Measurements from ENCODE around the gene P2RX7. TPM values are rescaled to one million over a fixed set of nuclear protein-coding genes. Genes with fewer than 3 reads are reported as not detected.

Gene P2RX7
- total and polyA plus RNA-seq, 2 experiments from 2014 or later = 0.90 to 1.7 TPM

DNA sequence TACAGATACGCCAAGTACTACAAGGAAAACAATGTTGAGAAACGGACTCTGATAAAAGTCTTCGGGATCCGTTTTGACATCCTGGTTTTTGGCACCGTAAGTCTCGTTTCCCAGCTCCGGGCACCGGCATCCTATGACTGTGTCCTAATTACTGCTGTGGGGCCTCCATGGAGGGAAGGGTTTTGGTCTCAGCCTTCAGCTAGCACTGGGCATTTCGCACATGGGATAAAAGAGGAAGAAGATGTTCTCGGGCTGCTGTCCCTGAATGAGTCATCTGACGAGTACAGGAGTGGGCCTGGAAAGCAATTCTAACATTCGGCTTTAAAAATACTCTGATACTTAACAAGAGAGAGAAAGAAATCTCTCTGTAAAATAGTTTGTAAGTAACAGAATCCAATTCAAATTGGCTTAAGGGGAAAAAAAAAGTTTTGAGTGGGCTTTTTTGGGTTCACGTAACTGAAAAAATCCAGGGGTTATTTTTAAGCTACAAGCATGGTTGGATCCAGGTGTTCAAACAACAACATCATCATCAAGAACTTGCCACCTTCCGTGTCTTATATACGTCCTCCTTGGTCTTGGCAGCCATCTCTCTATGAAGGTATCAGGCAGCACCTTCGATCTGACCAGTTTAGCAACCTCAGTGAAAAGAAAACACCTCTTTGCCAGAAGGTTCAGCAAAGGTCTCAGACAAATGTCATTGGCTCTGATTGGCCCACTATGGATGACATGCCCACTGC is 42.9 kb downstream of the P2RX7 start:
- WGBS (ENCODE audit: low lambda C conversion rate, missing lambda C conversion rate) = 81% methylated on average over 16 of the region's 16 CpGs
- TF ChIP-seq EZH2phosphoT487 (IDR thresholded peaks at IDR 0.05; ENCODE audit: low read depth, severe bottlenecking, unreplicated experiment) = no peak
- TF ChIP-seq, protein P1, sequence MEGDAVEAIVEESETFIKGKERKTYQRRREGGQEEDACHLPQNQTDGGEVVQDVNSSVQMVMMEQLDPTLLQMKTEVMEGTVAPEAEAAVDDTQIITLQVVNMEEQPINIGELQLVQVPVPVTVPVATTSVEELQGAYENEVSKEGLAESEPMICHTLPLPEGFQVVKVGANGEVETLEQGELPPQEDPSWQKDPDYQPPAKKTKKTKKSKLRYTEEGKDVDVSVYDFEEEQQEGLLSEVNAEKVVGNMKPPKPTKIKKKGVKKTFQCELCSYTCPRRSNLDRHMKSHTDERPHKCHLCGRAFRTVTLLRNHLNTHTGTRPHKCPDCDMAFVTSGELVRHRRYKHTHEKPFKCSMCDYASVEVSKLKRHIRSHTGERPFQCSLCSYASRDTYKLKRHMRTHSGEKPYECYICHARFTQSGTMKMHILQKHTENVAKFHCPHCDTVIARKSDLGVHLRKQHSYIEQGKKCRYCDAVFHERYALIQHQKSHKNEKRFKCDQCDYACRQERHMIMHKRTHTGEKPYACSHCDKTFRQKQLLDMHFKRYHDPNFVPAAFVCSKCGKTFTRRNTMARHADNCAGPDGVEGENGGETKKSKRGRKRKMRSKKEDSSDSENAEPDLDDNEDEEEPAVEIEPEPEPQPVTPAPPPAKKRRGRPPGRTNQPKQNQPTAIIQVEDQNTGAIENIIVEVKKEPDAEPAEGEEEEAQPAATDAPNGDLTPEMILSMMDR (IDR thresholded peaks at IDR 0.05; ENCODE audit: poor library complexity) = no peak
- TF ChIP-seq EZH2 (IDR thresholded peaks at IDR 0.05; ENCODE audit: borderline replicate concordance) = no peak

DNA sequence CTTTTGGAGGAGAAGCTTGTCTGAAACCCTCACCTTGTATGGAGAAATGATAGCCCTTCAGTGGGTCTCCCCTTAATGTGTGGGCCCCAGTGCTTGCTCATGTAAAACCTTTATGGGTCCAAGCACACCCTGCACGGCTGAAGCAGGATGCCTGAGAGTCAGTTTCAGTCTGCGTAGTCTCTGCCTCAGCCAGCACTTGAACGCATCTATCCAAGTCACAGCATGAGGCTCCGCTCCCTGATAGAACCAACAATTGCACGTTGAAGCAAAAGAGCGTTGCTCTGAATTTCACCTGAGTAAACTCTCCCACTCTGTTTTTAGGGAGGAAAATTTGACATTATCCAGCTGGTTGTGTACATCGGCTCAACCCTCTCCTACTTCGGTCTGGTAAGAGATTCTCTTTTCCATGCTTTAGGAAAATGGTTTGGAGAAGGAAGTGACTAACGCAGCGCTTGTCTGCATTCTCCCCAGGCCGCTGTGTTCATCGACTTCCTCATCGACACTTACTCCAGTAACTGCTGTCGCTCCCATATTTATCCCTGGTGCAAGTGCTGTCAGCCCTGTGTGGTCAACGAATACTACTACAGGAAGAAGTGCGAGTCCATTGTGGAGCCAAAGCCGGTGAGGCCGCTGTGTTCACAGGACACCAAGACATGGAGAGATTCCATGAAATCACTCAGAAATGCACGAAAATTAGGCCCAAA is 44.3 kb downstream of the P2RX7 start:
- Histone ChIP-seq H3K4me1 (ENCODE audit: insufficient read depth) (peaks cover 4% of the 10 kb centered on the region), H3K36me3 (replicated peaks; ENCODE audit: insufficient read depth, low read depth) (no peaks in the 10 kb centered on the region), H3K9me3 (ENCODE audit: low read depth) (no peaks in the 10 kb centered on the region), H2AFZ (no peak overlapping the region), H3K27me3 (no peaks in the 10 kb centered on the region), H3K4me2 (no peak overlapping the region), H4K20me1 (ENCODE audit: insufficient read depth, poor library complexity, severe bottlenecking) (no peaks in the 10 kb centered on the region), H3K79me2 (no peaks in the 10 kb centered on the region), H3K4me3 (no peak overlapping the region), H3K27ac (no peak overlapping the region), H3K9me2 (replicated peaks; ENCODE audit: insufficient read depth) (no peaks in the 10 kb centered on the region)
- 89% methylated on average over 19 of the region's 19 CpGs for WGBS (ENCODE audit: low lambda C conversion rate, missing lambda C conversion rate)
- DNase-seq (ENCODE audit: low spot score) = no peak
- TF ChIP-seq EZH2 (IDR thresholded peaks at IDR 0.05; ENCODE audit: borderline replicate concordance) = no peak
- no peak for TF ChIP-seq EZH2phosphoT487 (IDR thresholded peaks at IDR 0.05; ENCODE audit: low read depth, severe bottlenecking, unreplicated experiment)
- TF ChIP-seq, protein P1 (IDR thresholded peaks at IDR 0.05; ENCODE audit: poor library complexity) = no peak

More for the DNA sequence above, 42.9 kb downstream of the P2RX7 start:
- H3K27me3 ChIP-seq = no peaks in the 10 kb centered on the region
- no peak overlapping the region for H2AFZ ChIP-seq
- peak overlapping the region; percentile 55 for H3K27ac ChIP-seq
- H3K36me3 ChIP-seq (replicated peaks; ENCODE audit: insufficient read depth, low read depth) = no peaks in the 10 kb centered on the region
- H4K20me1 ChIP-seq (ENCODE audit: insufficient read depth, poor library complexity, severe bottlenecking) = no peaks in the 10 kb centered on the region
- no peak overlapping the region for H3K4me2 ChIP-seq
- no peaks in the 10 kb centered on the region for H3K9me3 ChIP-seq (ENCODE audit: low read depth)
- no peaks in the 10 kb centered on the region for H3K79me2 ChIP-seq
- peaks cover 4% of the 10 kb centered on the region for H3K4me1 ChIP-seq (ENCODE audit: insufficient read depth)
- no peak overlapping the region for H3K4me3 ChIP-seq
- peak; percentile 25 for DNase-seq (ENCODE audit: low spot score)
- H3K9me2 ChIP-seq (replicated peaks; ENCODE audit: insufficient read depth) = no peaks in the 10 kb centered on the region

DNA sequence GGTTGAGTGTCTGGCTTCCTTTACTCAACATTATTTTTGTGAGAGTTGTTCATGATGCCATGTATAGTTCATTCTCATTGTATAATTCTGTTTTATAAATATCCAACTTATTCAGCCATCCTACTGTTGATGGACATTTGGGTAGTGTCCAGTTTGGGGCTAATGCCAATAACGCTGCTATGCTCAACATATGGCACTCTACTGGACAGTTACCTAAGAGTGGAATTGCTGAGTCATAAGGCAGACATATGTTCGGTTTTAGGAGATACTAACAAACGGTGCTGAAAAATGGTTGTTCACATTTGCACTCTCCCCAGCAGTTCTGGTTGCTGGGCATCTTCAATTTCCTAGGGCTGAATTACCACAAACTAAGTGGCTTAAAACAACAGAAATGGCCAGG is 48.5 kb downstream of the P2RX7 start:
- DNase-seq (ENCODE audit: low spot score) = no peak
- Histone ChIP-seq H3K4me2 (no peak overlapping the region), H2AFZ (no peak overlapping the region), H3K27me3 (no peaks in the 10 kb centered on the region), H3K36me3 (replicated peaks; ENCODE audit: insufficient read depth, low read depth) (no peaks in the 10 kb centered on the region), H3K9me2 (replicated peaks; ENCODE audit: insufficient read depth) (no peaks in the 10 kb centered on the region), H3K4me3 (no peak overlapping the region), H3K4me1 (ENCODE audit: insufficient read depth) (no peaks in the 10 kb centered on the region), H4K20me1 (ENCODE audit: insufficient read depth, poor library complexity, severe bottlenecking) (no peaks in the 10 kb centered on the region), H3K79me2 (no peaks in the 10 kb centered on the region), H3K27ac (no peak overlapping the region), H3K9me3 (ENCODE audit: low read depth) (no peaks in the 10 kb centered on the region)
- TF ChIP-seq EZH2 (IDR thresholded peaks at IDR 0.05; ENCODE audit: borderline replicate concordance) (no peak), EZH2phosphoT487 (IDR thresholded peaks at IDR 0.05; ENCODE audit: low read depth, severe bottlenecking, unreplicated experiment) (no peak)
- TF ChIP-seq, protein P1 (IDR thresholded peaks at IDR 0.05; ENCODE audit: poor library complexity) = no peak
- WGBS (ENCODE audit: low lambda C conversion rate, missing lambda C conversion rate) = 80% methylated on average over 3 of the region's 3 CpGs
